DMS153 treated with DMSO at 0.1 percent for 48 hours (cell line): ENCODE data around the gene OTX1.
"Not testable (repeated sequence)": the region's sequence is repeated elsewhere in the genome, so short reads cannot be mapped to it uniquely, and the experiment has no call there.

Experiments used
- DNase-seq: peaks from one replicate; lab custom pipeline; 2025; ENCODE audit not compliant: unreplicated experiment; lab: John Stamatoyannopoulos, UW

OTX1 gene

DNA sequence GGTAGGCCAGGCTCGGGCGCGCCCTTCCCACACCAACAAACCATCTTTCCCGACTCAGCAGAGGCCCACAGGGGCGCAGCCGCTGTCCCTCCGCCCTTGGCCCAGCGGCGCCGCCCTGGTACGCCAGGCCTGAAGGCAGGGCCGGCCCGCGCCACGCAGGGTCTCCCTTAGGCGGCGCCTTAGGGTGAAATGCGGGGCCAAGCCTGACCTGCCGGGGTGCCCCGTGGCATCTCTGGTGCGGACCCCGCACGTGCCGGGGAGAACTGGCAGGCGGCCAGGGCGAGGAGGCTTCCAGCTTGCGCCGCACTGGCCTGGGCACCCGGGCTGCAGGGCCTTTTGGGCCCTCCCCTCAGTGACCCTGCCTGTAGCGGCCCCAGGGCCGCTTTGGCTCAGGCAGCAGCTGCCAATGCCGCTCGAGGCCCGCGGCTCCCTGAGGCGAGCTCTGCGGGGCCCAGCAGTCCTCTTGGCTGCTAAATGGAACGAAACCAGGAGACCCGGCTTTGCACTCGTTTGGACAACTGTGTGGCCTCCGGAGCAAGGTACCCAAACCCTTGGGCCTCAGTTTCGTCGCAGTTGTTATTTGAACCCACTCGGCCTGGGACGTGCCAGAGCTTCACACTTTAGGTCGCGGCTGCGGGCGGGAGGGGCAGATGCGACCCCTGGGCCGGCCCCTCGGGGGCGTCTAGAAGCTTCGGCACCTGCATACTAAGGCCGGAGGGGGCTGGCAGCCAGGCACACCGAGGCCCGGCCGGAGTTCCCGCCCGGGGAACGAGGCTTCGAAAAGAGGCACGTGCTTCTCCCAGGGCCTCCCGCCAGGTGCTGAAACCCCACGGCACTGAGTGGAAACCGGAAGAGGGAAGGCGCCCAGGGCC lies 8.5 kb downstream of the OTX1 start:
- no peak for DNase-seq

DNA sequence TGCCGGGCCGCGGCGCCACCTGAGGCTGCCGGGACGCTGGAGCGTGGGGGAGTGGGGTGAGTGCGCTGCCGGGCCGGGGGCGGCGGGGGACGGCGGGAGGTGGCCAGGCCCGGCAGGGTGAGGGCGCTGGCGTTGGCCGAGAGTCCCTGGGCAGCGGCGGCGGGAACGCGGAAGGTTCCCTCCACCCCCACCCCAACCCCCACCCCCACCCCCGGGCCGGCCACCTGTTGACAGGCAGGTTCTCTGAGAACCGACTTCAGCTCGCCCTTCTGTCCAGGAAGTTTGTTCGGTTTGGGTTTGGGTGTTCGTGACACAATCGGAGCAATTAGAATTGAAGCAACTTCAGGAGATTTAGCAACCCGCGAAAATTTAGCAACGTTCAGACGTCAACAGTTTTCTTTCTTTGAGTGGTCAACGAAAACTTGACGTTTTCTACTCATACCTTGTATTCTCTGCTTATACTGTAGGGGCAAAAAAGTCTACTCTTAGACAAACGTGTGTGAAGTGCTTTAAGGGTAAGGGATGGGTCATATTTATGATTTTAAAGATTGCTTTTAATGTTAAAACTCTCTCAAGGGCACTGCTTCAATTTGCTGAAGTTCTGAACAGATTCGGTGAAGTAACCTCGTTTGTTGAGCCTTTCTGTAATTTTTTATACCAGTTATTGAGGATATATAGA lies 9.3 kb downstream of the OTX1 start:
- DNase-seq: no peak

DNA sequence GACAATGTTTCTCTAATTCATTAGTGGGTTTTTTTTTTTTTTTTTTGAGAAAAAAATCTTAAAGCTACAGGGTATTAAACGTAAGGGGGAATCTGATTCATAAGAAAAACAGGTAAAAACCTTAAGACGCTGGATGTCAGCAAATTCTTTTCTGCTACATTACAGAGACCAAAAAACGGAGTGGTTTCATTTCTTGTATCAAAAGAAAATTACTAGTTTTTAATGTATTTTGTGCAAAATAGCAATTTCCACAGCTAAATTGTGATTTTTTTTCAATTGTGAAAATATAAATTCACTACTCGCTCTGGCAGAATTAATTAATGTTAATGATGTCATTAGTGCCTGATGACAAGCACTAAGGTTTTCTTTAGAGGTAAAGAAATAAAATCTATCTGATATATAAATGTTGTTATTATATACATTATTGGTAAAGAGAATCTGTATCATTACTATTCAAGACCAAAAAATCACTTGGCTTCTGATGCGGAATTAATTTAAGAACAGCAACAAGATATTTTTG lies 9.9 kb downstream of the OTX1 start:
- no peak for DNase-seq

DNA sequence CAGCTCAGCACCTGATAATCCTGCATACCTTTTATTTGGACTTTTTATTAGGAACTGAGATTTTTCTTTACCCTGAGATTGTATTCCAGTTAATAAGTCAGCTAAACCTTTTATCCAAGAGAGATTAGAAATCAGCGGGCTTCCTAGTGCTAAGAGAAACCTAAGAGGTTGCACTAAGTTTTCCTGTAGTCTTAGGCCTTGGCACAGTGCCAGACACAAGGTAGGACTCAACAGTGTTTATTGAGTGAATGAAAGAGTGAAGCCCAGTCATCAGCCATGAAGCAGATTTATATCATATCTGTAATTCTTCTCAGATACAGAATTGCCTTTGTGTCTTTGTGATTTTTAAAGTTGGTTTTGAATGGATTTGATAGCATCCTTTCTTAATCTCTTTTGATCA lies 13.6 kb downstream of the OTX1 start:
- no peak for DNase-seq

DNA sequence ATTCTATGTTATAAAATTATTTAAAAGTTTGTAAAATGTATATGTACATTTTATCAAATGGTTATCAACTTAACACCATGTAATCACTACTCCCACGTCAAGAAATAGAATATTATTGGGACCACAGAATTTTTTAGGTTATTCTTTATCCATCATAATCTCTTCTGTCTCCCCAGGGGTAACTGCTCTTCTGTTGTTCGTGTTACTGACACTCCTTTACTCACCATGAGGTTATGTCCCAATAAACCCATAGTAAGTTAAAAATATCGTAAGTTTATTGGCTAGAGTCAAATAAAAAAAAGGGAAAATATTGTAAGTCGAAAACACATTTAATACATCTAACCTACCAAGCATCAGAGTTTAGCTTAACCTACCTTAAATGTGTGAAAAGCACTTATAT lies 14.0 kb downstream of the OTX1 start:
- no peak for DNase-seq

DNA sequence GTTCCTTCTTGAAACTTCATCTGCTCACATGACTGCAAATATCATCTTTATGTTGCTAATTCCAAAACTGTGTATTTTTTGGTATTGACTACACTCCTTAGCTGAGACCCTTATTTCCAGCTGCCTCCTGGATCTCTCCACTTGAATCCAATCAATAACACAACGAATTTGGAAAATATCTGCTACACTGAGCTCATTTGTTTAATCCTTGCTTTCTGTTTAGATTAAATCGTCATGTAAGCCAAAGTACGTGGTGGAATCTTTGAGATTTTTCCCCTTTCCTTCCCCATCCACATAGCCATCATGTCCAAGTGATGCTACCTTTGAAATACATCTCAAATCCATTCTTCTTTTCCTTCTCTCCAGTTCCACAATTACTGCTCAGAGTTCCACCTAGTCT lies 15.6 kb downstream of the OTX1 start:
- DNase-seq: no peak

DNA sequence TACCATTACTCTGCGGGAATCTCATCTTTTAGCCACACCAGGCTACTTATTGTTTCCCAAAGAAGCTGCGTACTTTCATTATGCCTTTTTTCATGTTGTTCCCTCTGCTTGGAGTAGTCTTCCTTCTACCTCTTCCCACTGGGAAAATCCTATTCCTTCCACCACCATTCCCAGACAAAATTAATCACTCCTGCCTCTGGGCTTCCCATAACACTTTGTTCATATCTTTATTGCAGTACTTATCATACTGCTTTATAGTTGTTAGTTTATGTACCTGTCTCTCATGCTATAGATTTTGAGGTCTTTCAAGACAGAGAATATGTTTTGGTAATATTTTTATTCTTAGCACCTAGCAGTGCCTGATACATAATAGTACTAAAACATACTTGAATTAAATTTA lies 16.2 kb downstream of the OTX1 start:
- no peak for DNase-seq

DNA sequence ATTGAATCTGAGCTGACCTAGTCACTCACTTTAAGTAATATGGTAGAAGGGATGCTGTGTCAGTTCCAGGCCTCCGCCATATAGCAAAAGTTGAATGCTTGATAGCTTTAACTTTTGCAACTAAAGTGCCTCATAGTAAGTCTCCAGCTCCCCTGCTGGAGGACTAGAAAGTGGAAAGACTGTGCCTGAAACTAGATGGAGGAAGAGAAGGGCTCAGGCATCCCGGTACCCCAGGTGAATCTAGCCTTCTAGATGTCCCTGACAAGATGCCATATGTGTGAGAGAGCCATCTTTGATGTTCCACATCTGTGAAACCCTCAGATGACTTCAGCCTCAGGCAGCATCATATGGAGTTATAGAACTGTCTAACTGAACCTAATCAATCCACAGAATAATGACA lies 21.0 kb downstream of the OTX1 start:
- DNase-seq: no peak

DNA sequence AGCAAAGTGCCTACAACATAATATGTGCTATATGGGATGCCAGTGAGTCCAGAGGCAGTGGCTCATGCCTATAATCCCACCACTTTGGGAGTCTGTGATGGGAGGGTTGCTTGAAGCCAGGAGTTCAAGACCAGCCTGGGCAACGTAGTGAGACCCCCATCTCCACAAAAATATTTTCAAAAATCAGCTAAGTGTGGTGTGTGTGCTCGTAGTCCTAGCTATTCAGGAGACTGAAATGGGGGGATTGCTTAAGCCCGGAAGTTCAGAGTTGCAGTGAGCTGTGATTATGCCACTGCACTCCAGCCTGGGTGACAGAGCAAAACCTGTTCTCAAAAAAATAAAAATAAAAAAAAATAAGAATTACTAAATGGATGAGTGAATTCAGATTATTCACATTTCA lies 23.4 kb downstream of the OTX1 start:
- DNase-seq: no peak

DNA sequence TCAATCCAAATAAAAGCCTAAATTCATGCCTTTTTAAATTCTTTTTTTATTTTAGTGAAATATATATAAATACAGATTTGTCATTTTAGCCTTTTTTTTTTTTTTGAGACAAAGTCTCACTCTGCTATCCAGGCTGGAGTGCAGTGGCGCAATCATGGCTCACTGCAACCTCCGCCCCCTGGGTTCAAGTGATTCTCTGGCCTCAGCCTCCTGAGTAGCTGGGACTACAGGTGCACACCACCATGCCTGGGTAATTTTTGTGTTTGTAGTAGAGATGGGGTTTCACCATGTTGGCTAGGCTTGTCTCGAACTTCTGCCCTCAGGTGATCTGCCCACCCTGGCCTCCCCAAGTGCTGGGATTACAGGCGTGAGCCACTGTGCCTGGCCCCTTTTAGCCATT lies 23.8 kb downstream of the OTX1 start:
- not testable (repeated sequence) for DNase-seq

DNA sequence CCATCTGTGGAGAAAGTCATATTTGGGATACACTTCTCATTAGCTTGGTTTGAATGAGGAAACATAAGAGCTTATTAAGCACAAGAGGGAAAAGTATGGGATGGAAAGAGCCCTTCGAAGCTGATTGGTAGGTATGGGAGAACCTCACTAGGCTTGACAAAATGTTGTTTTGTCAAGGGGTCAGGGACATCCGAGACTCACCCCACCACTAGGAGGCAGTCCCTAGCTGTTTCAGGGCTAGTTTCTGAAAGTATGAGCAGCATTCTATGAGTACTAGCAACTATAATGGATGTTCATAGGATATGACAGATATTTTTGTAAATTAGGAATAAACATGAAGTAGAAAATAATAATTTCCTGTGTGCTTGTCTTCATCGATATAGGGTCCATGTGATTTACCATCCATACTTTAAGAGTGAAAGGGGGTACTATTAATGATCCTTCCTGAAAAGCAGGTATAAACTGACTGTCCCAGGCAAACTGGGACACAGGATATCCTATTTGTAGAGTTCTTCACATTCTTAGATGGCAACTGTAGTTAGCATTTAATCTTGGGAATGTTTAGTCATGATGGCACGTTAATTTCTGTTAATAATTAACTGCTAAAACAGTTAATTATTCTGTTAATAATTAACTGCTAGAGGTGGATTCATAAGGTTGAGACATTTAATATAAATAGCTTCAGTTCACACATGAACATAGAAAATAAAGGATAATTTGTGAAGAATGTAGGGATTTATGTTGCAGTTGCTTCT lies 28.4 kb downstream of the OTX1 start:
- DNase-seq: no peak

DNA sequence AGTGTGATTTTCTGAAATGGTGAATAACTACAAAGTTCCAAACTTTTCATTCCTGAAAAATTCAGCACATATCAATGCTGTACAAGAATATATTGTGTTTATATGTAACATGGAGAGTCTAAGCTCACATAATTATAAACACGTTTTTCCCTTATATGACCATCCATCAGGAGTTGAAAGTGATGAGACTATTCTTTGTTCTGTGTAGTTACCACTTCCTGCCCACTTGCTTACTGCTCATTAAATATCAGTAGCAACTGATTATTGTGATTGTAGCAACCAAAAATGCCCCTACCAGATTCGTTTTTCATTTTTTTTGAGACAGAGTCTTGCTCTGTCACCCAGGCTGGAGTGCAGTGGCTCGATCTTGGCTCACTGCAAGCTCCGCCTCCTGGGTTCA lies 30.8 kb downstream of the OTX1 start:
- no peak for DNase-seq

DNA sequence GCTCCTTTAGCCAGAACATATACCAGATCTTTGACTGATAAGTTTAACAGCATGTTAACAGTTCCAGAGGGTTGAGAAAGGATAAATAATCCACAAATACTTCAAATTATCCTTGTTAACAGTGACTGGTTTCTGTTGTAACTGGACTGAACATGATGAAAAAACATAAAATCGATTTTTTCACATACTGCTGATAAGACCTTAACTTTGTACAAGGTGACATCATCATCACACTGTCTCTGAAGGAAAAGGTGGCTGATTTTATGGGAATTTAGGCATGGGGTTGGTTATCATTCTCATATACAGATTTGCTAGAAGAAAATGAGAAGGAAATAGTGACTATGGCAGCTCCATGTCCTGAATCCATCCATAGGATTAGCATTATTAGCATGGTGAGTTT lies 36.1 kb downstream of the OTX1 start:
- no peak for DNase-seq

DNA sequence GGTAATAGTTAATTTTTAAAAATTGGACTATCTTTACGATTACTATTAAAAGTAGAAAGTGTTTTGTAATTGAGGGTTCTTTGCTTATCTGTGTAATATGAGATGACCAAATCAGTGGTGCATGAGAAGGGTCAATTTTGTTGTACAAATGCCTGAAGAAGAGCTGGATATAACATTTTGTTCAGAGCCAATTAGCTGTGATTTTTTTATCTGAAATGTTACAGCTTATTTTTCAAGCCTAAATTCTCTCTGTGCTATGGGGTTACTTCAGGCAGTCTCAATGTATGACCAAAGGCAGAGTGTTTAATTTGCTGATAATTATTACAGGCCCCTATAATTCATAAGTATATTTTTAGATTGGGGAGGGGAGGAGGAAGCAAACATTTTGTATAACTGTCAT lies 41.8 kb downstream of the OTX1 start:
- DNase-seq: no peak

DNA sequence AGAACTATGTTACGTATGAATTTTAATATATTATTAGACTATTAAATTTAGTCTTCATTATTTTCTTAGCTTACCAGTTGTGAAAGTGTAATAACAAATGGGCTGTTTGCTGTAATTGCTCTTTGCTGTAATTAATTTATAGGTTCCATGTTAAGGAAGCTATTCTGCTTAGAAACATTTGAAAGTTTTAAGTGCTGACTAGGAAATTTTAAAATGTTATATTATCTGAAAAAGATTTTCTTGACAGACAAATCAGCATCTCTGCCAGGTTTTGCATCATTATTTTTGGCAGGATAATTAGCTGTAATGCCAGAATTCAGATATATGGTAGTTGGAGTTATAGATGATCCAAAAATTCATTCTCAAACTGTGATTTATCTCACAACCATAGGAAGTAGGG lies 42.2 kb downstream of the OTX1 start:
- DNase-seq: no peak

DNA sequence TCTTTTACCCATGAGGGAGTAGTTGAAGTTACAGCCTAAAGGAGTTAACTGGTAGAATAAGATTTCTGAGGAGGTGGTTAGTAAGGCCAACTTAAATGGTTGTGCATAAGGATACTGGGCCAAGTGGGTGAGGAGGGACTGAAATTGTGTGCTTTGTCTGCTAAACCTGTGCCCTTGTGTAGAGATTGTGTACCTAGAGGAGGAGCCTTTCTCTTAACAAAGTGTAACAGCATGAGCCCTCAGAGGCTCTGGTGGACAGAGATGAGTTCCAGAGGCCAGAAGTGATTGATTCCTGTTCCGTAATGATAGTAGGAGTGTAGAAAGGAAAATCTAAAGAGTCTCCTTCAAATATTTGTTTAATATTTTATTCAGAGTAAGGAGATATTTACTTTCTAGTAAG lies 42.9 kb downstream of the OTX1 start:
- DNase-seq: no peak

DNA sequence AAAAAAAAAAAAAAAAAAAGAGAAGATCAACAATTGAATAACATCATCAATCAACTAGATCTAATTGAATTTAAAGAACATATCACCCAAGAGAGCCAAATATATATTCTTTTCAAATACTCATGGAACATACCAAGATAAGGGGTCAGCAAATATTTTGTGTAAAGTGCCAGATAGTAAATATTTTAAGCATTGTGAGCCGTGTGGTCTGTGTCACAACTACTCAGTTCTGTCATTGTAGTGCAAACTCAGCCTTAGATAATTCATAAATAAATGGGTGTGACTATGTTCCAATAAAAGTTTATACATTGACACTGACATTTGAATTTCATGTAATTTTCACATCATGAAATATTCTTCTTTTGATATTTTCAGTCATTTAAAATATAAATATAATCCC lies 45.9 kb downstream of the OTX1 start:
- no peak for DNase-seq

DNA sequence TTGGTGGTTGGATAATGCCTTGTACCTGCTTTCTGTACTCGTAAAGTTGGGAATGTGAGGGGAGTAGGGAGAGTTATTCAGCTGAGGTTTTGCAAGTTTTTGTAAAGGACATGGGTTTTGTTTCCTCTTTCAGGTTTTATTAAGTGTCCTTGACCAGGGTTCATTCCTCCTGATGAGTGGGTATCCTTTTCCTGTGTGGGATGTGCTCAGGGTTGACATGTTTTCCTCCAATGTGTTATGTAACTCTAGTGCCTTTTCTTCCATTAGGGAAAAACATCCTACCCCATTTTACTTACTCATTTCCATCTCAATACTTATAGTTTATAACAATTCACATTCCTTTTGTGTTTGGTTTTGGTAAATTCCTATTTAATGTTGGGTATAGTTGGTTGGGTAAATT lies 48.4 kb downstream of the OTX1 start:
- no peak for DNase-seq

DNA sequence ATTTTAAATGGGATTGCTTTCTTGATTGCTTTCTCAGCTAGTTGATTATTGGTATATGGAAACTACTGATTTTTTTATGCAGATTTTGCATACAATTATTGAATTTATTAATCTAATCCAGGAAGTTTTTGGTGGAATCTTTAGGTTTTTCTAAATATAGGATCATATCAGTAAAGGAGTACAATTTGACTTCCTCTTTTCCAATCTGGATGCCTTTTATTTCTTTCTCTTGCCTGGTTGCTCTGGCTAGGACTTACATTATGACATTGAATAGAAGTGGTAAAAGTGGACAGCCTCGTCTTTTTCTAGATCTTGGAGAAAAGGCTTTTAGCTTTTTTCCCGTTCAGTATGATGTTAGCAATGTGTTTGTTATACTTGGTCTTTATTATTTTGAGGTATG lies 51.3 kb downstream of the OTX1 start:
- DNase-seq: no peak

DNA sequence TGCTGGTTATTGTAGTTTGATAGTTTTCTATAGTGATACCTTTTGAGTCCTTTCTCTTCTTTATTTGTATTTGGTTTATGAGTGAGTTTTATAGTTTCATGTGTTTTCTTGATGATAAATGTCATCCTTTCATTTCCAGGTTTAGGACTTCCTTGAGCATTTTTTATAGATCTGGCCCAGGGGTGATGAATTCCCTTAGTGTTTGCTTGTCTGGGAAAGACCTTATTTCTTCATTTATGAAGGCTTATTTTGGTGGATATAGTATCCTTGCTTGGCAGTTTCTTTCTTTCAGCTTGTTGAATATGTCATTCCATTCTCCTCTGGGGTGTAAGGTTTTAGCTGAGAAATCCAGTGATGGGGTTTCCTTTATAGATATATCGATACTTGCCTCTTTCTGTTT lies 53.9 kb downstream of the OTX1 start:
- DNase-seq: no peak
